IPS DF 6.9 (cell line): ENCODE results near the gene IGFBP4.

ENCODE experiments used
- DNase-seq: peaks from one replicate; pipeline ENCODE4 v3.0.0-alpha.2; 2013; ENCODE audit warnings: low read depth, low spot score
- H3K27ac ChIP-seq: one replicate; pipeline ENCODE4 v1.5.1; 2013; ENCODE audit warnings: low read length, control low read depth
- H3K27me3 ChIP-seq: 2 replicates; pipeline ENCODE4 v1.6.1; 2013; ENCODE audit warnings: mild to moderate bottlenecking, low read length; ENCODE audit not compliant: control insufficient read depth, insufficient read depth
- H3K36me3 ChIP-seq: 2 replicates; pipeline ENCODE4 v1.6.1; 2013; ENCODE audit warnings: low read length; ENCODE audit not compliant: control insufficient read depth, insufficient read depth
- H3K4me1 ChIP-seq: 2 replicates; pipeline ENCODE4 v1.6.1; 2013; ENCODE audit warnings: low read length; ENCODE audit not compliant: control insufficient read depth, insufficient read depth
- H3K4me3 ChIP-seq: 2 replicates; pipeline ENCODE4 v1.5.1; 2013; ENCODE audit warnings: mild to moderate bottlenecking, low read length
- H3K9me3 ChIP-seq: 2 replicates; pipeline ENCODE4 v1.6.1; 2013; ENCODE audit warnings: low read length, inconsistent platforms; ENCODE audit not compliant: control insufficient read depth, insufficient read depth
- WGBS: extraction: QIAGEN DNeasy Blood & Tissue Kit; methylation state at CpG from one replicate; pipeline ENCODE4 v1.1.7; 2013; ENCODE audit warnings: mixed read lengths, missing lambda C conversion rate; ENCODE audit not compliant: insufficient read length, insufficient coverage; 5-methylcytosine and 5-hydroxymethylcytosine counted together

IGFBP4 gene

GRCh38 chr17:40503154-40503553, 59.9 kb downstream of the IGFBP4 start:
- H3K27me3 ChIP-seq = no peaks in the 10 kb centered on the region
- no peak for DNase-seq
- no peaks in the 10 kb centered on the region for H3K9me3 ChIP-seq
- H3K4me3 ChIP-seq = no peak overlapping the region
- H3K36me3 ChIP-seq = no peaks in the 10 kb centered on the region; the same call in 1 of the 2 replicates
- peaks cover 3% of the 10 kb centered on the region for H3K4me1 ChIP-seq
- H3K27ac ChIP-seq = no peak overlapping the region
- WGBS = no CpG with 5 or more reads among the region's 2 CpGs

GRCh38 chr17:40506786-40507185, 63.5 kb downstream of the IGFBP4 start:
- no peak for DNase-seq
- Histone ChIP-seq H3K36me3 (no peaks in the 10 kb centered on the region), H3K27ac (no peak overlapping the region), H3K9me3 (no peaks in the 10 kb centered on the region), H3K27me3 (no peaks in the 10 kb centered on the region), H3K4me3 (no peak overlapping the region), H3K4me1 (peaks cover 4% of the 10 kb centered on the region)
- no CpG with 5 or more reads among the region's 5 CpGs for WGBS
